GM10248 (cell line): ENCODE results near the gene INPP5D.

Experiments
- CTCF ChIA-PET: fragments of 300-600 bp; sonication (Branson Sonifier 250); formaldehyde crosslinking; extraction: SDS; loops from one replicate; lab custom pipeline; 2021; ENCODE audit warnings: antibody characterized with exemption; lab: Yijun Ruan, JAX
- POLR2A ChIA-PET: fragments of 350-650 bp; sonication (Branson Sonifier 250); formaldehyde crosslinking; extraction: SDS; loops from one replicate; lab custom pipeline; 2020; ENCODE audit warnings: antibody characterized with exemption; lab: Yijun Ruan, JAX
- DNase-seq: peaks from one replicate; pipeline ENCODE4 v3.0.0; 2012; ENCODE audit errors: extremely low spot score
- CTCF ChIP-seq: IDR thresholded peaks from 2 replicates; pipeline ENCODE4 v1.5.1; 2012; ENCODE audit warnings: mild to moderate bottlenecking, low read depth; ENCODE audit errors: extremely low read depth, missing control alignments, control extremely low read depth

Gene INPP5D

GRCh38 chr2:233234996-233235395, 174.9 kb downstream of the INPP5D start:
- no peak for TF ChIP-seq CTCF
- ChIA-PET CTCF (interaction anchor here (0.8 to 4.8 kb wide), 2 partner anchors 10 to 17 kb away, joined by 3 to 22 read pairs; partner anchors contain the start of gene ATG16L1), POLR2A (no interaction called here)
- no peak for DNase-seq

GRCh38 chr2:233235977-233236376, 175.8 kb downstream of the INPP5D start:
- DNase-seq = no peak
- no peak for TF ChIP-seq CTCF
- CTCF ChIA-PET = interaction anchor here (1.2 to 4.8 kb wide), 3 partner anchors 8 to 183 kb away, joined by 3 to 22 read pairs (median 3); partner anchors contain the start of gene ATG16L1
- POLR2A ChIA-PET = no interaction called here

- DNase-seq = no peak
- ChIA-PET POLR2A (no interaction called here), CTCF (interaction anchor here (1.2 to 4.8 kb wide), 3 partner anchors 10 to 184 kb away, joined by 3 to 22 read pairs (median 3); partner anchors contain the start of gene ATG16L1)
- TF ChIP-seq CTCF = no peak
Observed at GRCh38 chr2:233236820-233237589, 176.9 kb downstream of the INPP5D start.

GRCh38 chr2:233240897-233241296, 180.8 kb downstream of the INPP5D start:
- TF ChIP-seq CTCF = no peak
- DNase-seq = peak; percentile 39
- ChIA-PET CTCF (interaction anchor here (1.0 to 2.6 kb wide), 4 partner anchors 9 to 425 kb away, joined by 3 to 22 read pairs (median 4); partner anchors contain the start of gene ATG16L1), POLR2A (no interaction called here)

GRCh38 chr2:233241803-233242202, 181.7 kb downstream of the INPP5D start:
- DNase-seq = no peak
- POLR2A ChIA-PET = no interaction called here

More at GRCh38 chr2:233241803-233242202, 181.7 kb downstream of the INPP5D start:
- CTCF ChIA-PET = interaction anchor here (1.0 to 3.5 kb wide), 2 partner anchors 12 to 182 kb away, joined by 3 to 18 read pairs; partner anchors contain the start of genes ATG16L1 and INPP5D
- TF ChIP-seq CTCF = no peak
